NCI-H1092 (cell line): Measurements from ENCODE around the gene CCSER1.

Experiments used
- DNase-seq: peaks from one replicate; lab custom pipeline; 2025; lab: John Stamatoyannopoulos, UW

The CCSER1 gene

DNA sequence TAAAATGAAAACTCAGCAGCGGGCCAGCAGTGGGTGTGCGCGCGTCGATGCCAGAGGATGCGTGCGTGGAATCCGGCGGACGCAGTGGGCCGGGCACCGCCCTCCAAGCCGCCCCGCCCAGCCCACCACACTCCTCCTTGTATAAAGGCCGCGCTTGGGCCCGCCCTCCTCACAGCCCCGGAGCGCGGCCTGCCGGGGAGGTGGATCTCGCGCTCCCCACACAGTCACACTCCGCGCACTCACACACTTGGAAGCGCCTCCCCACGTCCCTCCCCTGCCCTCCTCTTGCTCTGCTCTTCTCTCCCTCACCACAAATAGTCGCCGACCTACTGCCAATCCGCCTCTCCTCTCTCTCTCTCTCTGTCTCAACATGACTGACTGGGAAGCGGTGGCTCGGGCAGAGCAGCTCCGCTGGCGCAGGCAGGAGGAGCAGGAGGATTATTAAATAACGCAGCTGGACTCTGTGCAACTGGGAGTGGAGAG, at the start of gene CCSER1:
Gene CCSER1 (plus strand): TSS at position 172 of the 483 bp plus-strand sequence.
- peak; percentile 47 for DNase-seq

DNA sequence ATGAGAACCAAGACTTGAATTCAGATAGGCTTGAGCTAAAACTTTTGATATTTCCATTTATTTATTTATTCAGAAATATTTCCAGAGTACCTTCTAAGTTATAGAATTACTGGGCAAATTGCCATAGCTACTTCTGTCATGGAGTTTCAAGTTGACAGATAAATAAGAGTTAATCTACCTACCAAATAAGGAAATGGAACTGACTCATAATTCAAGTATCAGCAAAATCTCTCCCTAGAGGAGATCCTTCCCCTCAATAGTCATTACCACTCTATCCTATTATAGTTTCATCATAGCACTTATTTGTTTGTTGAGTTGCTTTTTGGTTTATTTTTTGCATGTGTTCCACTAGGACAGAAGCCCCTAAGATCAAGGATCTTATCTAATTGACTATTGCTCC, 48.8 kb upstream of the CCSER1 start:
- no peak for DNase-seq

DNA sequence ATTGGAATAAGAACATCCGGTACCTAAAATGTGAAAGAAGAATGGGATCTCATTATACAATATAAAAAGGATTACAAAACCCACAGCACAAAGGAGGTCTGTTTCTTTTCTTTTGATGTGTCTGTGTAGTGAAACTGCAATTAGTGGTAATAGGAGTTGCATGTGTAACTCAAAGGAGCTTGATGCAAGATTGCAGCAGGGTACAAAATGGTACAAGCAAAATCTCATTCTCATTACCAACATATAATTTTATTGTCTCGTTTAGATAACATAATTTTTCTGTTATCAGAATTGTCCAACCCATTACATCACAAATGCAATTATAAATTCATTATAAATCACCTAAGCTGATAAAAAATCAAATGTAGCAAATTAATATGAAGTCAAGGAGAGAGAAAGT, 47.1 kb upstream of the CCSER1 start:
- no peak for DNase-seq

DNA sequence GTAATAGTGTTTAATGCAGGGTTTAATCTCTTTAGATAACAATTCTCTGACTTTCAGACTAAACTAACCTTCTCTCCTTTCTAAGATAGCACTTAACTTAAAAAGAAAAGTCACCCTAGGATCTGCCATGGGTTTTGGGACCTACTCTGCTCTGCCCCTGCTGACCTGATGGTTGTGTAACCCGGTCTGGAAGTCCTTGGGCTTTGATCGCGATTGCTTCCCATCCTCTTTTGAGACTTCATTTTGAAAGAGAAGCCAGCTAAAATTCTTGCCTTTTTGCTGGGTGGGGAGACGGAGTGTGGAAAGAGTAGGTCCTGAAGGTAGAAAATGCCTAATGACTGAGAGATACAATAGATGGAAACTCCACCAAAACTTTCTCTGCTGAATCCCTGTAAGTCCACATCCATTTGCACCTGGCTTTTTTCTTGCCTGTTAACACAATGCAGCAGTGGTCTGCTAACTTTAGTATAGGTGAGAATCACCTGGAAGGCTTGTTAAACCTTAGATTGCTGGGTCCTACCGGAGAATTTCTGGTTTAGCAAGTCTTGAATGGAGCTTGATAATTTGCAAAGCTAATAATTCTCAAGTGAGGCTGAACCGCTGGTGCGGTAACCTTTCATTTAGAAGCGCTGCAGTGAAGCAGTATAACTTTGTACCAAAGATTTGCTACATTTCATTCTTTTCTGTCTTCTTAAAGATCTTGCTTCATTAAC, 45.6 kb upstream of the CCSER1 start:
- no peak for DNase-seq

DNA sequence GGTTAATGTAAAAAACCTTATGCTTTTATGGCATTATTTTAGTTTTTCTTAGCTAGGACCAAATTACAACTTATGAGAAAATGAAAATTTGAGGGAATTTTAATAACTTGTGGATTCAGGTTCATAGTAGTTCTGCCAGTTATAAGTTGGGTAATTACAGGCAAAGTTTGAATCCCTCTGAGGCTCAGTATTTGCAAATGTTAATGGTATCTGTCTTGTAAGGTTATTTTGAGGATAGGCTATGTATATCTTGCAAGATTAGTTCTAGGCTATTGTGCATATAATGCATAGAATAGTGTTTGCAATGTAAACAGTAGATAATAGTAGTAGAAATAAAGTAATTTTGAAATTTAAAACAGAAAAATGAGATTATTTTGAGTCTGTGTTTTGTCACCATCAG, 44.7 kb upstream of the CCSER1 start:
- DNase-seq, result no peak

DNA sequence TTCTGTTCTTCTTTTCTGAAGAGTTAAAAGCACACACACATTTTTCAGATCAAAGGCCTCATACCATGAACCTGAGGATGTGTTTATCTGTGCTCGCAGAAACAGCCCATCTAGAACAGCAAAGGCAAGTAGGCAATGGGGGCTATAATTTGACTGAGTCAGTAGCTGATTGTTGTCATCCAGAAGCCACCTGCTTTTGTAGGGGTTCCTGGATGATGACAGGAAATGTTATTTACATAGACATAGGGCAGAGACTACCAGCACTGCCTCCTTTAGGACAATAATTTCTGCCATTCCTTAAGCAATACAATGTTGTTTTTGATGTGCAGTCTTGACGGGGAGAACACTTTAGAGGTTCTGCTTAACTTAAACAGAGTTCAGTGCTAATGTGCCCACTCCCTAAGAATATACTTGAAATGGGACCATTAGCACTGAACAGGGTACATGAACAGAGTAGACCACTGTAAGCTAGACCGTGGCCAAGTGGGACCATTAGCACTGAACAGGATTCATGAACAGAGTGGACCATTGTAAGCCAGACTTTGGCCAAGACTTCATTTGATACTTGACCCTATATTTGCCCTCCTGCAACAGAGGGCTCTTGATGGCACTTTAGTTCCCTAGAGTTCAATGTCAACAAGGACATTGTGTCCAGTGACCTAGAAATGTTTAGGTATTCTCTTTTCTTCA, 42.8 kb upstream of the CCSER1 start:
- DNase-seq, result no peak

DNA sequence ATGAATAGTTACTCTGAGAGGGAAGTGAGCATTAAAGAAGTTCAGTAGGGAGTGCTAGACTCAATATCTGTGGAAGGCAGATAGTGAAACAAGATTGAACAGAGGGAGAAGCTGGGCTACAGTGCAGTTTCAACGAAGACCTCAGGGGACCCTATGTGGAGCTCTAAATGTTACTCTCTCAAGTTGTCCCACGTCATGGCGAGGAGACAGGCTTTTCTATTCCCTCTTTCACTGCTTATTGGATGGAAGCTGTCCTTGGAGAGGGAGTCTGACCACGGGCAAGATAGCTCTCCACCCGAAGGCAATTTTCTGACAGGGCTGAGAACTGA, 42.3 kb upstream of the CCSER1 start:
- DNase-seq, result no peak

DNA sequence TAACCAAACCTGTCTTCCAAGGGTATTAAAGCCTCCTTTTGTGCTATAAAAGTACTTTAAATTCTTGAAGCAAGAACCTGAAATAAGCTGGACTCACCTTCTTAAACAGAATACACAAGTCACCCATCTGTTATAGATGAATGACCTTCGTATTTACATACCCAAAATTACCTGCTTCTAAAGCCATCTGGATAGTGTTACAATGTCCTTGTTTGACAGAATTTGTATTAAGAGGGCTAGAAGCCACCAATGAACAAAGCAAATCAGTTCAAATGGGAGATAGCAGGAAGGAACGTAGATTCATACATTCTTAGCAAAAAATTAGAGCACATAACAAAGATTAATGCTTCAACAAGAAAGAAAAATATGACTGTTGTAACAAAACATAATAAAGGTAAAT, 33.7 kb upstream of the CCSER1 start:
- no peak for DNase-seq

DNA sequence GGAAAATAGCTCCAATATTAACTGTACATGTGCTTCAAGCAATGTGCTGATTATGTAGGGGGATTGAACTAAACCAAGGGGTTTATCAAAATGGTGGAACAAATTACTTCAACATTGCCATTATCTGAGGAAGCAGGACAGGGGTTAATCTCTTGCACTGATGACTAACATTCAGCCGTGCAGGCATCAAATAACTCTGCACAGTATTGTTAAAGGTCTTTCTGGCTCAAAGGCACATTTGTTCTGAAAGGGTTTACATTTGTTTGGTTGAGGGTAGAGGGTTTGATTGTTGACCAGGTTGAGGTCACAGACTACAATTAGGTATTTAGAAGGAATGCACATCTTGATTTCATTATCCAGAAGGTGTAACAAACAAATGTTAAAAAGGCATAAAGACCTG, 32.2 kb upstream of the CCSER1 start:
- DNase-seq, result no peak

DNA sequence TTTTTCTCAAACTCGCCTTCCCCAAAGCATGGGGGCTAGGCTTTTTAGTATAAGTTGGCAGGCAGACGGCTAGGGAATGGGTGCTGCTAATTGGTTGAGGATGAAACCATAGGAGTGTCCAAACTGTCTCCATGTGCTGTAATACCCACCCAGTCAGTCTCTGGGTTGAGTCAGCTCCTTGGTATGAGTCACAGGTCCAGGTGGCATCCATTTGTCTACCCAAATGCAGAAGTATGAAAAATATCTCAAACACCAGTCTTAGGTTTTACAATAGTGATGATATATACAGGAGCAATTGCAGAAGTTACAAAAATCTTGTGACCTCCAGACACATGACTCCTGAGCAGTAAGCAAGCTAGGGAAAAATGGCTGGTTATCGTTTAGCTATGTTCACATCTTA, 27.4 kb upstream of the CCSER1 start:
- no peak for DNase-seq

DNA sequence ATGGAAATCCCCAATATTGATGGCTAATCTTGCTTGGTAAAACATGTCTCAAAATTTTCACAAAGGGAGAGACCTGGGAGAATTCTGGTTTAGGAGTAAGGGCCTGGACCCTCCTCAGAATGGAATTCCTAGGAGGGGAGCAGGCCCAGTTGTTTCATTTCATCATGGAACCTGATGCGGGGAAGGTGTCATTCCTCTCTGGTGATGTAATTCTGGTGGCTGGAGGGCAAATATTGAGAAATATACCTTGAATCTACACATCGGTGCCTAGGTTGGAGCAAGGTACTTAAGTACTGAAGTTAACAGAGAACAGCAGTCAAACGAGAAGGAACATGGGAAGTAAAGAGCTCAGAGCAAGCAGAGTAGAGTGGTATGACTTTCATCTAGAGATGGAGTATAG, 23.2 kb upstream of the CCSER1 start:
- no peak for DNase-seq

DNA sequence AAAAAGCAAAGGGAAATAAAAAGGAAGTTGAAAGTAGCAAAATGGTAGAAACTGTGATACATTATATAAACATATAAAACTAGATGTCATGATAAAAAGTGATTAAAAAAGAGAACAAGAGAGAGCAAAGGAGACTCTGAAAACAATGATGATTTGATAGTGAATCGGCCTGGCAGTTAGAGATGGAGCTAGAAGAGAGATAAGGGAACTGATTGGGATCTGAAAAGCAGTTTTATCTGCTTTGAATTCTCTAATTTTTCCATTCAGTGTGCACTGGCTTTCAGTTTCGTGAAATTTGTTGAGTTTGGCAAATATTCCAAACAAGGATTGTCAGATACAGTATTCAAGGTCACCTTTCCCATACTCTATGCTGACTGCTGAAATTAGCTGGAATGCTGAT, 21.9 kb upstream of the CCSER1 start:
- no peak for DNase-seq

DNA sequence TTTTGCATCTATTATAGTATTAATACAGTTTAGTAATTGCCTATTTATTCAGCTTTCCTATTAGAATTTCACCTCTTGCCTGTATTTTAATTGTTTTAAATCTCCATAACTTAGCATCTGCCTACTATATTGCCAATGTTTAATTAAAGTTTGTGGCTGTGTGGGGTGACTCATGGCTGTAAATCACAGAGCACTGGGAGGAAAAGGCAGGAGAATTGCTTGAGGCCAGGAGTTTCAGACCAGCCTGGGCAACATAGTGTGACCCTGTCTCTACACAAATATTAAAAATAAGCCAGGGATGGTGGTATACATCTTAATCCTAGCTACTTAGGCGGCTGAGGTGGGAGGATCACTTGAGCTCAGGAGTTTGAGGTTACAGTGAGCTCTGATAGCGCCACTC, 14.5 kb upstream of the CCSER1 start:
- no peak for DNase-seq

DNA sequence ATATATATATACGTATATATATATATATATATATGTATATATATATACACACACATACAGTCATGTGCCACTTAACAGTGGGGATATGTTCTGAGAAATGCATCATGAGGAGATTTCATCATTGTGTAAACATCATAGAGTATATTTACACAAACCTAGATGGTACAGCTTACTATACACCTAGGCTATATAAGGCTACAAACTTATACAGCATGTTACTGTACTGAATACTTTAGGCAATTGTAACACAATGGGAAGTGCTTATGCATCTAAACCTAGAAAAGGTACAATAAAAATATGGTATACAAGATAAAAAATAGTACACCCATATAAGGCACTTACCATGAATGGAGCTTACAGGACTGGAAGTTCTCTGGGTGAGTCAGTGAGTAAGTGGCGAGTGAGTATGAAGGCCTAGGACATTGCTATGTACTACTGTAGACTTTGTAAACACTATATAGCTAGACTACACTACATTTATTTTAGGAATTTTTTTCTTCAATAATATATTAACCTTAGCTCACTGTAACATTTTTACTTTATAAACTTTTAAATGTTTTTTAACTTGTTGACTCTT, 13.2 kb upstream of the CCSER1 start:
- no peak for DNase-seq

DNA sequence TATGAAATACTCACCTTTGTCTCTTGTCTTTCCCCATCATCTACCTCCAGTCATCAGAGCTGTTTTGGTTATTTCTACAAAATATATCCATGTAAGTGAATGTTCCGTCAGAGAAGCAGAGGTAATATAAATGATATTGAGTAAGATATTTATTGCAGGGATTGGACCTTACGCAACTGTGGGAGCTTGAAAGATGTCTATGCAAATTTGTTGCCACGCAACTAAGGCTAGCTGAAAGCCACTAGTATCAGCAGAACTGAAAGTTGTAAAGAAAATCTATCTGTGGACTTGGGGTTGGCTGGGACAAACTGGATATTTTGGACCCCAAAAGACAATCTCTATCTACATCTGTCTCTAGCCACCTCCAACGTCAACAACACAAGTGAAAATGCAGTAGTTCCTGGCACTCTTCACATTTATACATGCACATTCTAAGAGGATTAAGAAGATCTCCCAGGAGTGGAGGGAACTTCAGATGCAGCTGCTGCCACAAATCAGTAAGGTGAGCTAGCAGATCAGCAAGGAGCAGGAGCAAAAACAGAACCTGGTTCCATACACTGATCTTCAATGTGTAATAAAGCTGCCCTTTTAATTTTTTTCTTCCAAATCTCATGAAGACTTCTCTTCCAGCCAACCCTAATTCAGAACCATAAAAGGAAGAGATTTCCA, 8.5 kb upstream of the CCSER1 start:
- DNase-seq, result no peak

DNA sequence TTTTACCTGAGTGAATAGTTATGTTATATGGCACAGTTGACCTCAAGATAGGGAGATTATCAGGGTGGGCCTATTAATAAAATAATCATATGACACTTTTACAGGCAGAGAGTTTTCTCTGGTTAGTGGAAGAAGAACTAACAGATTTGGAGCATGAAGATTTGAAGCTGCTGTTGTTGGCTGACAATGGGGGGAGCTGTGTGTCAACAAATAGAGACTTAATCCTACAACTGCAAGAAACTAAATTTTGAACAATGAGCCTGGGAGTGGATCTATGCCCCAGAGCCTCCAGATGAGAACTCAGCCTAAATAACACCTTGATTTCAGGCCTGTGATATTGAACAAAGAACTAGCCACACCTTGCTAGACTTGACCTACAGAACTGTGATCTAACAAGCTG, 7.2 kb upstream of the CCSER1 start:
- DNase-seq, result no peak

DNA sequence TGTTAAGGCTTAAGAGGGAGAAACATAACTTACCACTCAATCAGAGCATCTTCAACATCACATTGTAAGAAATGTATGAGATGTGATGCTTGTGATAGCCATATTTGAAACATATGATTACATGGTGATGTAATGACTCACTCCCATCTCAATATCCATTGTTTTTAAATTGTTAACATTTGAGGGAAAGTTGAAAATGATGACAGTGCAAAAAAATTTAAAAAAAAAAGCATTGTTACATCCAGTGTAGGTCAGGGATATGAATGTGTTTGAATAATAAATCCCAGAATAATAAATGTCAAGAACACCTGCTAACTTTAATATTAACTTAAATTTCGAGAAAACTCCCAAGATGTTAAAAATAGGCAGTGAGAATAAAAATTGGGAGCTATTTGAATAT, 6.4 kb upstream of the CCSER1 start:
- DNase-seq, result no peak

DNA sequence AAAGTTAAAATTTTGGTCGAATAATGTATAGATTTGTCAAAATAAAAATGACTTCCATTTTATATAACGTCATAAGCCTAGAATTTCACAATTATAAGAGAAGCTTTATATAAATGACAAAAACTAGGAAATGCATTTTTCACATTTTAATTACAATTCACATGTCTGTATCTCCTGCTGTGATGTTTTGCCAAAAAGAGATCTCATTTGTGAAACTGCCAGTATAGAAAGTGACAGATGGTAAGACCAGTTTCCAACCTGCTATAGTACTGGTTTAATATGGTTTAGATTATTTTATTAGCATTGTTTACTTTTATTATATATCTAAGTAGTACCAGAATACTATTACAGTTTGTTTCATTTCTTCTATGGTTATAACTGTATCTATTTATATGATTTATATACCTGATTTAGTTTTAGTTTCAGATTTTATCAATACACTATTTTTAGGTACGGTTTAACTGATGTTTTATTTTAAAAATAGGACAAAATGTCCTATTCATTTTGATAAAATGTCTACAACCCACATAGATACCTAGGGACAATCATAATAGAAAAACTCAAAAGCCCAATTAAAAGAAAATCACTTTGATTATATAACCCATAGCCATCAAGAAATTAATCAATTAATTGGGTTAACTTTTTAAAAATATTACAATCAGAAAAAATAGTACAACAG, 5.4 kb upstream of the CCSER1 start:
- no peak for DNase-seq

DNA sequence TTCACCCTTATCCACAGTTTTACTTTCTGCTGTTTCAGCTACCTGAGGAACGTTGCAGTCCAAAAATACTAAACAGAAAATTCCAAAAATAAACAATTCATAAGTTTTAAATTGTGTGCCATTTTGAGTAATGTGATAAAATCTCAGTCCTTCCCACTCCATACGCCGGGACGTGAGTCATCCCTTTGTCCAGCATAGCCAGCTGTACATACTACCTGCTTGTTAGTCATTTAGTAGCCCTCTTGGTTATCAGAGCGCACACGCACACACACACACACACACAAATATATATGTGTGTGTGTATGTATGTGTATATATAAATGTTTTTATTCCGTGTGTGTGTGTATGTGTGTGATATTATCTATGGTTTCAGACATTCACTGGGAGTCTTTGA, 4.8 kb upstream of the CCSER1 start:
- DNase-seq, result no peak

DNA sequence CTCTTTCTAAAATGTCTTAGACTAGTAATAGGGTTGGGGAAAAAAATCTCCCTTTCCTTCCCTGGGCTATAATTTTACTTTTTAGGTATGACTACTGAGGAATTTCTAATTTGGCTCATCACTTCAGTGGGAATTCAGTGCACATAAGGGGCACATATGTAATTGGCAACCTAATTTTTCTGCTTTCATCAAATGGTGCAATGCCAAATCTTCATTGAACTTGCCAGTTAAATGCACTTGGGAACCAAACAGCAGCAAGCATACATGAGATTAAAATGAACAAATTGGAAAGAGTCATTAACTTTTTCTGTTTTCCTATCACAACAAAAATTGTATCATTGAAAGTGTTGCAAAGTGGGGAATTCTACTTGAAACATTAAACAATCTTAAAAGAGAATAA, 2.9 kb upstream of the CCSER1 start:
- DNase-seq, result no peak

DNA sequence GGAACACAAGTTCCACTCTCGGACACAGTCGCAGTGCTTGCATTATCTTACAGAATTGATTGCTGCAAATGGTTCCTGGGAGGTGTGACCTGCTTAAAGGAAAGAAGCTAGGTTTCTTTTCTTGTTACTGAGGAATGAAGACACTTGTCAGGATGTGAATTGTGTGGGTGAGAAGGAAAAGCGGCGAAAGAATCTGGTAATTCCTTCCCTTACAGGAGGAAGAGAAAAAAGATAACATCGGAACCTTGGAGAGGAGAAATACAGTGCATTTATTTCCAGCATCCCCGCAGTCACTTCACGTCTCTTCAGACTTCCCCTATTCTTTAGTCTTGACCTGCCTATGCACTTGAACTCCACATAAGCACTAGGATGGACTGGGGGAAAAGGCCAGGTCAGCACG, 389 bp upstream of the CCSER1 start:
- DNase-seq, result no peak

DNA sequence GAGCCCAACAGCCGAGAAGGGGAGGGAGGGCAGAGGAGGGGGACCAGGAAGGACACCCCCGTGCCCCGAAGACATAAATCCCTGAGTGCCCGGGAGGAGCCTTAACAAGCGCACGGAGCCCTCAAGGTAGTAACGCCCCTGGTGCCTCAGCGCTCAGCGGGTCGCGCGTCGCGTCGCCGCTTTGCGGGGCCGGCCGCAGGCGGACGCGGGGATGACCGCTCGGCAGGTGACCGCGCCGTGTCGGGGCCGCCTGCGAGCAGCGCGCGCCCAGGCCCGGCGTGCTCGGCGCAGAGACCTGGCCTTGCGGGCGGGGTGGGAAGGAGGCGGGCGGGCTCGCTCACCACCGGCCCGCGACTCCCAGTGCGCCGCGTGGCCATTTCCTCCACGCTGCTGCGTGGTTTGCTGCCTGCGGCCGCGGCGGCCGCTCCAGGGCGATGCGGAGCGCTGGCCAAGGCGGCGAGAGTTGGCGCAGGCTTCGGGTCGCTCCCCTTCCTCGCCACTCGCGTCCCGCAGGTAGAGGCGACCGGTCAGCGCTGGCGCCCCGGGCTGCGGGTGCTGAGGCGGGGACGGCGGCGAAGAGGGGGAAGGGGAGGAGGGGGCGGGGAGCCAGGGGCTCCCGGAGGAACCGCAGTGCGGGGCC, 632 bp downstream of the CCSER1 start:
- no peak for DNase-seq
